Measurements from ENCODE around the gene CACNG8.

Gene CACNG8

DNA sequence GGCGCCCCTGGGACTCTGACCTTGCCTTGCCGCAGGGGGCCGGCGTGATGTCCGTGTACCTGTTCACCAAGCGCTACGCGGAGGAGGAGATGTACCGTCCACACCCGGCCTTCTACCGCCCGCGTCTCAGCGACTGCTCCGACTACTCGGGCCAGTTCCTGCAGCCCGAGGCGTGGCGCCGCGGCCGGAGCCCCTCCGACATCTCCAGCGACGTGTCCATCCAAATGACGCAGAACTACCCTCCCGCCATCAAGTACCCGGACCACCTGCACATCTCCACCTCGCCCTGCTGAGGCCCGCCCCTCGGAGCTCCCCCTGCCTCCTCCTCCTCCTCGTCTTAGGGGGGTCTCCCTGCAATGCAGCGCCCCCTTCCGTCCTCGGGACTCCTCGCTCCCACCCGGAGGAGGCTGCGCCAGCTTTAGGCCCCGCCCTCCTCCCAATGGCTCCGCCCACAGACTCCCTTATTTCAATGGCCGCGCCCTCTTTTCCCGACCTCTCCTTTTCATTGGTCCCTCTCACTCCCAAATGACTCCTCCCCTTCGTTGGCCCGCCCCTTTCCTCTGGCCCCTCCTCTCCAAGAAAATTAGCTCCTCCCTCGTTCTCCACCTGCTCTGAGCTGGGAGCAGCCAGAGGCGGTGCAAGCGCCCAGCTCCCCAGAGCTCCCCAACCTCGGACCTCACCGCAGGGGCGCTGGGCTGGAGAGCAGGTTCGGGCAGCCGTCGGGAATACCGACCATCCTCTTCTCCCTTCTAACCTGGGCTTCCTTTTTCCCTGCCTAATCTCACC is 20.5 kb upstream of the CACNG8 start:
- TF ChIP-seq, protein P1, sequence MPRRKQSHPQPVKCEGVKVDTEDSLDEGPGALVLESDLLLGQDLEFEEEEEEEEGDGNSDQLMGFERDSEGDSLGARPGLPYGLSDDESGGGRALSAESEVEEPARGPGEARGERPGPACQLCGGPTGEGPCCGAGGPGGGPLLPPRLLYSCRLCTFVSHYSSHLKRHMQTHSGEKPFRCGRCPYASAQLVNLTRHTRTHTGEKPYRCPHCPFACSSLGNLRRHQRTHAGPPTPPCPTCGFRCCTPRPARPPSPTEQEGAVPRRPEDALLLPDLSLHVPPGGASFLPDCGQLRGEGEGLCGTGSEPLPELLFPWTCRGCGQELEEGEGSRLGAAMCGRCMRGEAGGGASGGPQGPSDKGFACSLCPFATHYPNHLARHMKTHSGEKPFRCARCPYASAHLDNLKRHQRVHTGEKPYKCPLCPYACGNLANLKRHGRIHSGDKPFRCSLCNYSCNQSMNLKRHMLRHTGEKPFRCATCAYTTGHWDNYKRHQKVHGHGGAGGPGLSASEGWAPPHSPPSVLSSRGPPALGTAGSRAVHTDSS (tag by site-specific recombination; IDR thresholded peaks at IDR 0.05): no peak
- TF ChIP-seq SP3 (tag by site-specific recombination; IDR thresholded peaks at IDR 0.05): peak; percentile 57
- TF ChIP-seq, protein P2, sequence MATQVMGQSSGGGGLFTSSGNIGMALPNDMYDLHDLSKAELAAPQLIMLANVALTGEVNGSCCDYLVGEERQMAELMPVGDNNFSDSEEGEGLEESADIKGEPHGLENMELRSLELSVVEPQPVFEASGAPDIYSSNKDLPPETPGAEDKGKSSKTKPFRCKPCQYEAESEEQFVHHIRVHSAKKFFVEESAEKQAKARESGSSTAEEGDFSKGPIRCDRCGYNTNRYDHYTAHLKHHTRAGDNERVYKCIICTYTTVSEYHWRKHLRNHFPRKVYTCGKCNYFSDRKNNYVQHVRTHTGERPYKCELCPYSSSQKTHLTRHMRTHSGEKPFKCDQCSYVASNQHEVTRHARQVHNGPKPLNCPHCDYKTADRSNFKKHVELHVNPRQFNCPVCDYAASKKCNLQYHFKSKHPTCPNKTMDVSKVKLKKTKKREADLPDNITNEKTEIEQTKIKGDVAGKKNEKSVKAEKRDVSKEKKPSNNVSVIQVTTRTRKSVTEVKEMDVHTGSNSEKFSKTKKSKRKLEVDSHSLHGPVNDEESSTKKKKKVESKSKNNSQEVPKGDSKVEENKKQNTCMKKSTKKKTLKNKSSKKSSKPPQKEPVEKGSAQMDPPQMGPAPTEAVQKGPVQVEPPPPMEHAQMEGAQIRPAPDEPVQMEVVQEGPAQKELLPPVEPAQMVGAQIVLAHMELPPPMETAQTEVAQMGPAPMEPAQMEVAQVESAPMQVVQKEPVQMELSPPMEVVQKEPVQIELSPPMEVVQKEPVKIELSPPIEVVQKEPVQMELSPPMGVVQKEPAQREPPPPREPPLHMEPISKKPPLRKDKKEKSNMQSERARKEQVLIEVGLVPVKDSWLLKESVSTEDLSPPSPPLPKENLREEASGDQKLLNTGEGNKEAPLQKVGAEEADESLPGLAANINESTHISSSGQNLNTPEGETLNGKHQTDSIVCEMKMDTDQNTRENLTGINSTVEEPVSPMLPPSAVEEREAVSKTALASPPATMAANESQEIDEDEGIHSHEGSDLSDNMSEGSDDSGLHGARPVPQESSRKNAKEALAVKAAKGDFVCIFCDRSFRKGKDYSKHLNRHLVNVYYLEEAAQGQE (tag by site-specific recombination; IDR thresholded peaks at IDR 0.05): no peak
- TF ChIP-seq ZXDB (tag by site-specific recombination; IDR thresholded peaks at IDR 0.05): no peak
- TF ChIP-seq, protein P3, sequence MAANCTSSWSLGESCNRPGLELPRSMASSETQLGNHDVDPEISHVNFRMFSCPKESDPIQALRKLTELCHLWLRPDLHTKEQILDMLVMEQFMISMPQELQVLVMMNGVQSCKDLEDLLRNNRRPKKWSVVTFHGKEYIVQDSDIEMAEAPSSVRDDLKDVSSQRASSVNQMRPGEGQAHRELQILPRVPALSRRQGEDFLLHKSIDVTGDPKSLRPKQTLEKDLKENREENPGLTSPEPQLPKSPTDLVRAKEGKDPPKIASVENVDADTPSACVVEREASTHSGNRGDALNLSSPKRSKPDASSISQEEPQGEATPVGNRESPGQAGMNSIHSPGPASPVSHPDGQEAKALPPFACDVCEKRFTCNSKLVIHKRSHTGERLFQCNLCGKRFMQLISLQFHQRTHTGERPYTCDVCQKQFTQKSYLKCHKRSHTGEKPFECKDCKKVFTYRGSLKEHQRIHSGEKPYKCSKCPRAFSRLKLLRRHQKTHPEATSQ (tag by site-specific recombination; IDR thresholded peaks at IDR 0.05): no peak
- CTCF ChIA-PET: interaction anchor here (0.7 to 1.9 kb wide), 6 partner anchors 9 to 89 kb away, joined by 3 to 6 read pairs (median 4); no protein-coding TSS in a partner anchor
- POLR2A ChIA-PET: interaction anchor here (0.9 kb wide), 1 partner anchor 75 kb away, joined by 3 read pairs; no protein-coding TSS in a partner anchor

DNA sequence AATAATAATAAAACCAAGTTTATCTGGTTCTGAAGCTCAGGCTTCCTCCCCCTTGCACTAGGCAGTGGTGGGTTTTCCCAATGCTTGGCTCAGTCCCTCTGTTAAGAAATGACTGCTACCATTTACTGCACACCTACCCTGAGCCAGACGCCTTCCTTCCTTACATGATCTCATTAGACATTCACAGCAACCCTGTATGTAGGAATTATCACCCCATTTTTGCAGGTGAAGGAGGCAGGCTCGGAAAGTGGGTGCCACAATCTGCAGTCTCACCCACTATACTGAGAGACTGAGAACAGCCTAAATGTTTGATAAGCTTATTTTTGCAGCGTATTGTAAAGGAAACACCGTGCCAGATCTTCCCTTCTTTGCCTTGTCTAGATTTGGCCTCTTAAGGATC is 18.3 kb upstream of the CACNG8 start:
- no peak overlapping the region for H3K27ac ChIP-seq (ENCODE audit: extremely low read depth, low read depth, low read length)
- CTCF ChIA-PET: interaction anchor here (1.0 kb wide), 1 partner anchor 80 kb away, joined by 4 read pairs; no protein-coding TSS in a partner anchor
- H3K9me3 ChIP-seq (ENCODE audit: control insufficient read depth, insufficient read depth, low read depth, low read length): no peaks in the 10 kb centered on the region
- H3K4me1 ChIP-seq (ENCODE audit: control insufficient read depth, insufficient read depth, low read length): no peaks in the 10 kb centered on the region
- no peaks in the 10 kb centered on the region for H3K36me3 ChIP-seq (ENCODE audit: control insufficient read depth in 2 of 2, insufficient read depth in 1 of 2, low read length in 2 of 2)
- POLR2A ChIA-PET: interaction anchor here (1.3 kb wide), 1 partner anchor 36 kb away, joined by 4 read pairs; no protein-coding TSS in a partner anchor
- H3K4me3 ChIP-seq (ENCODE audit: low read depth, low read length): no peak overlapping the region
- TF ChIP-seq RBAK (tag by site-specific recombination; IDR thresholded peaks at IDR 0.05) (no peak), ZNF202 (tag by site-specific recombination; IDR thresholded peaks at IDR 0.05; ENCODE audit: borderline replicate concordance) (no peak), OSR2 (tag by site-specific recombination; IDR thresholded peaks at IDR 0.05) (no peak), ZNF626 (tag by site-specific recombination; IDR thresholded peaks at IDR 0.05) (no peak), ZNF2 (tag by site-specific recombination; IDR thresholded peaks at IDR 0.05) (no peak), ZNF324 (tag by site-specific recombination; IDR thresholded peaks at IDR 0.05) (no peak), ZFP3 (tag by site-specific recombination; IDR thresholded peaks at IDR 0.05; ENCODE audit: low read depth) (no peak), YY1 (tag by site-specific recombination; IDR thresholded peaks at IDR 0.05) (no peak), ELK4 (IDR thresholded peaks at IDR 0.05; ENCODE audit: borderline replicate concordance, low read depth, low read length) (no peak), ZNF174 (tag by site-specific recombination; IDR thresholded peaks at IDR 0.05) (no peak), ZBTB17 (tag by site-specific recombination; IDR thresholded peaks at IDR 0.05) (no peak), ZNF561 (tag by site-specific recombination; IDR thresholded peaks at IDR 0.05; ENCODE audit: borderline replicate concordance) (no peak), FEZF1 (tag by site-specific recombination; IDR thresholded peaks at IDR 0.05) (no peak), ZNF776 (tag by site-specific recombination; IDR thresholded peaks at IDR 0.05; ENCODE audit: borderline replicate concordance) (no peak), ZNF138 (tag by site-specific recombination; IDR thresholded peaks at IDR 0.05; ENCODE audit: borderline replicate concordance) (no peak), ZNF433 (tag by site-specific recombination; IDR thresholded peaks at IDR 0.05; ENCODE audit: low read depth) (no peak)
- TF ChIP-seq, protein P4, sequence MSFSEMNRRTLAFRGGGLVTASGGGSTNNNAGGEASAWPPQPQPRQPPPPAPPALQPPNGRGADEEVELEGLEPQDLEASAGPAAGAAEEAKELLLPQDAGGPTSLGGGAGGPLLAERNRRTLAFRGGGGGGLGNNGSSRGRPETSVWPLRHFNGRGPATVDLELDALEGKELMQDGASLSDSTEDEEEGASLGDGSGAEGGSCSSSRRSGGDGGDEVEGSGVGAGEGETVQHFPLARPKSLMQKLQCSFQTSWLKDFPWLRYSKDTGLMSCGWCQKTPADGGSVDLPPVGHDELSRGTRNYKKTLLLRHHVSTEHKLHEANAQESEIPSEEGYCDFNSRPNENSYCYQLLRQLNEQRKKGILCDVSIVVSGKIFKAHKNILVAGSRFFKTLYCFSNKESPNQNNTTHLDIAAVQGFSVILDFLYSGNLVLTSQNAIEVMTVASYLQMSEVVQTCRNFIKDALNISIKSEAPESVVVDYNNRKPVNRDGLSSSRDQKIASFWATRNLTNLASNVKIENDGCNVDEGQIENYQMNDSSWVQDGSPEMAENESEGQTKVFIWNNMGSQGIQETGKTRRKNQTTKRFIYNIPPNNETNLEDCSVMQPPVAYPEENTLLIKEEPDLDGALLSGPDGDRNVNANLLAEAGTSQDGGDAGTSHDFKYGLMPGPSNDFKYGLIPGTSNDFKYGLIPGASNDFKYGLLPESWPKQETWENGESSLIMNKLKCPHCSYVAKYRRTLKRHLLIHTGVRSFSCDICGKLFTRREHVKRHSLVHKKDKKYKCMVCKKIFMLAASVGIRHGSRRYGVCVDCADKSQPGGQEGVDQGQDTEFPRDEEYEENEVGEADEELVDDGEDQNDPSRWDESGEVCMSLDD (tag by site-specific recombination; IDR thresholded peaks at IDR 0.05): no peak

More for the DNA sequence above, 20.5 kb upstream of the CACNG8 start:
- no peaks in the 10 kb centered on the region for H3K36me3 ChIP-seq (ENCODE audit: control insufficient read depth in 2 of 2, insufficient read depth in 1 of 2, low read length in 2 of 2)
- no peak overlapping the region for H3K27ac ChIP-seq (ENCODE audit: extremely low read depth, low read depth, low read length)
- no peaks in the 10 kb centered on the region for H3K9me3 ChIP-seq (ENCODE audit: control insufficient read depth, insufficient read depth, low read depth, low read length)
- no peak overlapping the region; the same call in 1 of the 2 replicates for H3K4me3 ChIP-seq (ENCODE audit: low read depth, low read length)
- no peaks in the 10 kb centered on the region for H3K4me1 ChIP-seq (ENCODE audit: control insufficient read depth, insufficient read depth, low read length)

Data from HEK293 (cell line).